ENCODE data around the gene NFE2L3.
"Not testable (repeated sequence)": the region's sequence is repeated elsewhere in the genome, so short reads cannot be mapped to it uniquely, and the experiment has no call there.

NFE2L3 gene

GRCh38 chr7:26147030-26147429, 5.0 kb upstream of the NFE2L3 start:
- DNase-seq (ENCODE audit: low read depth in 2 of 2, low spot score in 1 of 2): no peak

- not testable (repeated sequence) for DNase-seq (ENCODE audit: low read depth in 2 of 2, low spot score in 1 of 2)
Observed at GRCh38 chr7:26147646-26148306, 4.2 kb upstream of the NFE2L3 start.

GRCh38 chr7:26148307-26148700, 3.7 kb upstream of the NFE2L3 start:
- DNase-seq (ENCODE audit: low read depth in 2 of 2, low spot score in 1 of 2): not testable (repeated sequence)

GRCh38 chr7:26149391-26149977, 2.5 kb upstream of the NFE2L3 start:
- no peak for DNase-seq (ENCODE audit: low read depth in 2 of 2, low spot score in 1 of 2)

GRCh38 chr7:26151096-26151495, 902 bp upstream of the NFE2L3 start:
- DNase-seq (ENCODE audit: low read depth in 2 of 2, low spot score in 1 of 2): no peak

GRCh38 chr7:26151650-26151952, 397 bp upstream of the NFE2L3 start:
- no peak for DNase-seq (ENCODE audit: low read depth in 2 of 2, low spot score in 1 of 2)

- not testable (repeated sequence) for DNase-seq (ENCODE audit: low read depth in 2 of 2, low spot score in 1 of 2)
Observed at GRCh38 chr7:26152782-26153240, 813 bp downstream of the NFE2L3 start.

- DNase-seq (ENCODE audit: low read depth in 2 of 2, low spot score in 1 of 2): no peak
Observed at GRCh38 chr7:26153241-26153822, 1.3 kb downstream of the NFE2L3 start.

GRCh38 chr7:26153823-26154783, 2.1 kb downstream of the NFE2L3 start:
- DNase-seq (ENCODE audit: low read depth in 2 of 2, low spot score in 1 of 2): no peak

- no peak for DNase-seq (ENCODE audit: low read depth in 2 of 2, low spot score in 1 of 2)
Observed at GRCh38 chr7:26155531-26156375, 3.8 kb downstream of the NFE2L3 start.

GRCh38 chr7:26156451-26157420, 4.7 kb downstream of the NFE2L3 start:
- DNase-seq (ENCODE audit: low read depth in 2 of 2, low spot score in 1 of 2): peak in 1 of 2 donors; percentile 30

GRCh38 chr7:26157520-26158105, 5.6 kb downstream of the NFE2L3 start:
- no peak for DNase-seq (ENCODE audit: low read depth in 2 of 2, low spot score in 1 of 2)

GRCh38 chr7:26159243-26159642, 7.2 kb downstream of the NFE2L3 start:
- DNase-seq (ENCODE audit: low read depth in 2 of 2, low spot score in 1 of 2): no peak

GRCh38 chr7:26160896-26161295, 8.9 kb downstream of the NFE2L3 start:
- no peak for DNase-seq (ENCODE audit: low read depth in 2 of 2, low spot score in 1 of 2)

GRCh38 chr7:26162431-26162830, 10.4 kb downstream of the NFE2L3 start:
- DNase-seq (ENCODE audit: low read depth in 2 of 2, low spot score in 1 of 2): no peak

- DNase-seq (ENCODE audit: low read depth in 2 of 2, low spot score in 1 of 2): not testable (repeated sequence)
Observed at GRCh38 chr7:26163804-26164203, 11.8 kb downstream of the NFE2L3 start.

- no peak for DNase-seq (ENCODE audit: low read depth in 2 of 2, low spot score in 1 of 2)
Observed at GRCh38 chr7:26165950-26166683, 14.1 kb downstream of the NFE2L3 start.

GRCh38 chr7:26166684-26167266, 14.8 kb downstream of the NFE2L3 start:
- DNase-seq (ENCODE audit: low read depth in 2 of 2, low spot score in 1 of 2): no peak

All from stimulated activated CD8-positive, alpha-beta memory T cell treated with anti-CD3 and anti-CD28 coated beads, Interleukin-4, amount 100 ng/mL, for 4 hours (primary cell).